OCI-LY7 (cell line): ENCODE results near the gene TRIM10. TPM values are rescaled to one million over a fixed set of nuclear protein-coding genes. Genes with fewer than 3 reads are reported as not detected.

Source experiments
- BruUV-seq: library from RNA; stranded (reverse); fragments of 400-500 nt; replicated peaks from 2 replicates; lab custom pipeline; 2021; lab: Mats Ljungman, UMichigan
- CTCF ChIA-PET: fragments of 300-600 bp; sonication (Branson Sonifier 250); formaldehyde crosslinking; loops from one replicate; lab custom pipeline; 2022; ENCODE audit warnings: antibody characterized with exemption; ENCODE audit not compliant: unreplicated experiment; lab: Charles Lee
- POLR2A ChIA-PET: fragments of 300-600 bp; sonication (Branson Sonifier 250); formaldehyde crosslinking; loops from one replicate; lab custom pipeline; 2022; ENCODE audit warnings: antibody characterized with exemption; lab: Charles Lee
- DNase-seq: peaks from one replicate; pipeline ENCODE4 v3.0.0-alpha.2; 2015; ENCODE audit warnings: low spot score
- H2AFZ ChIP-seq: fragments of 200-600 bp; sonication (generic), shearing (Covaris generic); 2 replicates; pipeline ENCODE4 v1.6.1; 2014; ENCODE audit warnings: mild to moderate bottlenecking, antibody characterized with exemption, low read length, moderate library complexity
- H3K27ac ChIP-seq: fragments of 200-600 bp; sonication (generic); 2 replicates; pipeline ENCODE4 v1.5.1; 2014; ENCODE audit warnings: mixed run types, low read depth, mild to moderate bottlenecking, moderate library complexity, low read length, inconsistent platforms; ENCODE audit not compliant: poor library complexity, severe bottlenecking
- H3K36me3 ChIP-seq: fragments of 200-600 bp; sonication (generic); 2 replicates; pipeline ENCODE4 v1.6.1; 2014; ENCODE audit warnings: mild to moderate bottlenecking, antibody characterized with exemption, low read length, moderate library complexity, mixed read lengths; ENCODE audit not compliant: insufficient read depth
- H3K4me1 ChIP-seq: fragments of 200-600 bp; sonication (generic); 2 replicates; pipeline ENCODE4 v1.5.1; 2014; ENCODE audit warnings: mild to moderate bottlenecking, low read length; ENCODE audit not compliant: insufficient read depth, poor library complexity, severe bottlenecking
- H3K4me2 ChIP-seq: fragments of 200-600 bp; sonication (generic); 2 replicates; pipeline ENCODE4 v1.6.1; 2014; ENCODE audit warnings: mild to moderate bottlenecking, low read length
- H3K4me3 ChIP-seq: fragments of 200-600 bp; sonication (generic); 2 replicates; pipeline ENCODE4 v1.5.1; 2014; ENCODE audit warnings: mild to moderate bottlenecking, low read depth, low read length; ENCODE audit not compliant: poor library complexity, severe bottlenecking
- H3K79me2 ChIP-seq: fragments of 200-600 bp; sonication (generic); 2 replicates; pipeline ENCODE4 v1.6.1; 2016; ENCODE audit warnings: low read depth, mild to moderate bottlenecking, low read length, moderate library complexity, mixed read lengths; ENCODE audit not compliant: insufficient read depth
- H3K9me2 ChIP-seq: fragments of 200-600 bp; sonication (generic); 2 replicates; pipeline ENCODE4 v1.6.1; 2016; ENCODE audit warnings: mild to moderate bottlenecking, low read length, mixed read lengths; ENCODE audit not compliant: insufficient read depth
- H3K9me3 ChIP-seq: fragments of 200-600 bp; sonication (generic); 2 replicates; pipeline ENCODE4 v1.6.1; 2014; ENCODE audit warnings: mild to moderate bottlenecking, mixed run types, low read length, mixed read lengths
- H4K20me1 ChIP-seq: fragments of 200-600 bp; sonication (generic); 2 replicates; pipeline ENCODE4 v1.6.1; 2014; ENCODE audit warnings: mild to moderate bottlenecking, antibody characterized with exemption, low read length, moderate library complexity, mixed read lengths; ENCODE audit not compliant: insufficient read depth
- EZH2phosphoT487 ChIP-seq: fragments of 200-600 bp; sonication (generic); IDR thresholded peaks from 2 replicates; pipeline ENCODE4 v1.6.1; 2018; ENCODE audit warnings: low read depth, borderline replicate concordance, mild to moderate bottlenecking, mixed run types, antibody characterized with exemption, low read length, moderate library complexity, mixed read lengths
- intact Hi-C: fragments of 100-400 bp; cut with micrococcal nuclease; formaldehyde crosslinking; loops from one replicate; pipeline ENCODE4 v1.10.0; 2022; ENCODE audit not compliant: unreplicated experiment
- small RNA-seq: library from RNA; depleted of rRNA; stranded (forward); fragments of <200 nt; gene quantifications from one replicate; pipeline ENCODE3, GENCODE V24; 2014
- total RNA-seq, 2 experiments: library from RNA; depleted of rRNA in 1 of 2; stranded (reverse); fragments of >200 nt in 1 of 2; shearing (Covaris generic) in 1 of 2; gene quantifications; 2 replicates each; pipeline ENCODE4 v1.2.3, GENCODE V29; 2014 to 2022
- TF ChIP-seq, protein P1 (sequence below): fragments of 200-600 bp; sonication (generic); conservative IDR thresholded peaks from 2 replicates; pipeline ENCODE4 v1.5.1; 2014; ENCODE audit warnings: mild to moderate bottlenecking, antibody characterized with exemption, low read length, moderate library complexity, mixed read lengths

TRIM10 gene
- total RNA-seq, 2 experiments from 2014 or later, result not detected

DNA sequence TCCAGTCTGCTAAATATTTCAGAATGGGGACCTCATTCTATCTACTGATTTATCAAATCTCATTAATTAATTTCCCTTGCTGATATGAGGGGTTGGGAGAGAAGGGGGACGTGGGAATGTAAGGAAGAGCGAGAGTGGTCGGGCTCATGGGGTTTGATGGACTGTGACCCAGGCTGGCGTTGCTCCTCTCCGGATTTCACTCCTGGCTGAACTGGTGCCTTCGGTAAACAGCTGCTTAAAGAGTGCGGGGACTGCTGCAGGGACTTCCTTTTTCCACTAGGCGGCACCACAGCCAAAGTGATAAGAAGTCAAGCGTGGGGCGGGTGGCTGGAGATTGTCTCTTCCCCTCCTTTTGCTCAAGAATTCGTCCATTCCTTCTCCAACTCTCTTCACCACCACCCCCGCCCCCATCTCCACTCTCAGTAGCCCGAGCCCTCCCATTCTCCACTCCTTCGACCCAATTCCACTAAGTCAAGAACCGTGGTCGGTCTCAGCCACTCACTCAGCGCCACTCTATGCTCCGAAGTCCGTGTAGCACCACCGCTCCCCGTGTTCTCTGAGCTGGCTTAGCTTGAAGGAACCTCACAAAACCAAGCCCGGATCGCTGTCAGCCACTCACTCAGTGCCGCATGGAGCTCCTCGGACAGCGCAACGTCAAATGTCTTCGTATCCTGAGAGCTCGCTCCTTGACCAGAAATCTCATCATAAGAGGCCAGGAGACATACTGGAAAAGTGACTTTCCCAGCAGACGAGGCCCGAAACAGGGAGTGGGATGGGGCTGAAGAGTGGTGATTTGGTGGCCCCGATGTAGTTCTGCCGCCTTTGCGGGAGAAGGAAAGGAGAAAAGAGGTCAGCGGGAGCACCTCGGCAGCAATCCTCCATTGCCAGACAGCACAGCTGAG, 57.8 kb downstream of the TRIM10 start:
- Histone ChIP-seq H3K4me2 (peak overlapping the region; percentile 60; the same call in 1 of the 2 replicates), H4K20me1 (no peaks in the 10 kb centered on the region), H3K9me2 (no peaks in the 10 kb centered on the region), H3K9me3 (no peaks in the 10 kb centered on the region), H3K79me2 (no peaks in the 10 kb centered on the region), H3K4me1 (peaks cover 16% of the 10 kb centered on the region), H3K27ac (no peak overlapping the region), H3K36me3 (no peaks in the 10 kb centered on the region), H3K4me3 (no peak overlapping the region), H2AFZ (peak overlapping the region; percentile 33; the same call in 1 of the 2 replicates)
- intact Hi-C loops, result loop anchor here (1.0 to 2.0 kb wide), 3 partner anchors 28 to 294 kb away; no protein-coding TSS in a partner anchor
- CTCF ChIA-PET, result interaction anchor here (0.9 to 1.3 kb wide), 2 partner anchors 29 to 128 kb away, joined by 3 to 4 read pairs; no protein-coding TSS in a partner anchor
- no peak for TF ChIP-seq EZH2phosphoT487
- TF ChIP-seq, protein P1, sequence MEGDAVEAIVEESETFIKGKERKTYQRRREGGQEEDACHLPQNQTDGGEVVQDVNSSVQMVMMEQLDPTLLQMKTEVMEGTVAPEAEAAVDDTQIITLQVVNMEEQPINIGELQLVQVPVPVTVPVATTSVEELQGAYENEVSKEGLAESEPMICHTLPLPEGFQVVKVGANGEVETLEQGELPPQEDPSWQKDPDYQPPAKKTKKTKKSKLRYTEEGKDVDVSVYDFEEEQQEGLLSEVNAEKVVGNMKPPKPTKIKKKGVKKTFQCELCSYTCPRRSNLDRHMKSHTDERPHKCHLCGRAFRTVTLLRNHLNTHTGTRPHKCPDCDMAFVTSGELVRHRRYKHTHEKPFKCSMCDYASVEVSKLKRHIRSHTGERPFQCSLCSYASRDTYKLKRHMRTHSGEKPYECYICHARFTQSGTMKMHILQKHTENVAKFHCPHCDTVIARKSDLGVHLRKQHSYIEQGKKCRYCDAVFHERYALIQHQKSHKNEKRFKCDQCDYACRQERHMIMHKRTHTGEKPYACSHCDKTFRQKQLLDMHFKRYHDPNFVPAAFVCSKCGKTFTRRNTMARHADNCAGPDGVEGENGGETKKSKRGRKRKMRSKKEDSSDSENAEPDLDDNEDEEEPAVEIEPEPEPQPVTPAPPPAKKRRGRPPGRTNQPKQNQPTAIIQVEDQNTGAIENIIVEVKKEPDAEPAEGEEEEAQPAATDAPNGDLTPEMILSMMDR, result peak; percentile 87
- POLR2A ChIA-PET, result interaction anchor here (0.9 kb wide), 1 partner anchor 29 kb away, joined by 3 read pairs; no protein-coding TSS in a partner anchor
- peak; percentile 81 for DNase-seq
- BruUV-seq, result no TSS peak

DNA sequence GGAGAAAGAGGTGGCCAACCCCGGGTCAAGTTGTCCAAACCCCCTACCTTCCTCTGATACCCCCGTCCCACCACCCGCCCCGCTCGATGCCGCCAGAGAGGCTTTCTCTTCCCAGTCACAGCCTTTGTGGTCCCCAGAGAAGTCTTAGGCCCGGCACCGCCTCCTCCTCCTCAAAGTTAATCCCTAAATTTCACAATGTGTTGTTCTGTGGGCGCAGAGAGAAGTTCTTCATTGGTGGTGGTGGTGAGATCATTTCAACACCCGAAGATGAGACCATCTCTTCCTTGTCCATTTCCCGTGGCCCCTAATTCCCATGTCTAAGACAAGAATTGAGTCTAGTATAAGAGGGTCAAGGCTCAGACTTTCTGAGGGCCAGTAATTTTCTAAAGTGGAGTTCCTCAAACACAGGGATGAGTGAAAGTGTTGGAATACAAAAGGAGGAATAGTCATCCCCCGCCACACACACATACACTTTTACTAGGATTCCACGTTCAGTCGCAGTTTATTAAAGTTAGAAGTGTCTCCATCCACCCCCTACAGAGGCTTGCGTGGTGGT, 58.5 kb downstream of the TRIM10 start:
- no TSS peak for BruUV-seq
- POLR2A ChIA-PET, result interaction anchor here (1.4 kb wide), 1 partner anchor 36 kb away, joined by 3 read pairs; the partner anchor contains the start of gene PPP1R11

More for the DNA sequence above, 58.5 kb downstream of the TRIM10 start:
- no peak for DNase-seq
- H3K9me2 ChIP-seq, result no peaks in the 10 kb centered on the region
- no peak for TF ChIP-seq EZH2phosphoT487
- TF ChIP-seq, protein P1, result no peak
- no peaks in the 10 kb centered on the region for H3K9me3 ChIP-seq
- no peaks in the 10 kb centered on the region for H3K79me2 ChIP-seq
- H2AFZ ChIP-seq, result peak overlapping the region; percentile 33; the same call in 1 of the 2 replicates
- intact Hi-C loops, result loop anchor here (2.0 kb wide), 1 partner anchor 68 kb away; no protein-coding TSS in a partner anchor
- H4K20me1 ChIP-seq, result no peaks in the 10 kb centered on the region
- H3K4me2 ChIP-seq, result peak overlapping the region; percentile 60; the same call in 1 of the 2 replicates
- H3K4me1 ChIP-seq, result peaks cover 16% of the 10 kb centered on the region
- CTCF ChIA-PET, result interaction anchor here (1.3 kb wide), 1 partner anchor 129 kb away, joined by 4 read pairs; no protein-coding TSS in a partner anchor
- H3K36me3 ChIP-seq, result no peaks in the 10 kb centered on the region
- no peak overlapping the region for H3K27ac ChIP-seq
- no peak overlapping the region for H3K4me3 ChIP-seq

Small RNAs within 50 kb of the gene (small RNA-seq; reads per million reads assigned to genes)
- gene RF00554, result not detected

Other genes with a start within 250 kb of the TRIM10 start
- gene HLA-A, start 218.7 kb downstream of the TRIM10 start, total RNA-seq (2014; rRNA removed; shearing (Covaris generic)), result 672 and 804 TPM in 2 replicates
- 393 and 415 TPM in 2 replicates for gene HLA-A, start 218.7 kb downstream of the TRIM10 start, total RNA-seq (2022)
- gene POLR1H, start 99.9 kb downstream of the TRIM10 start, total RNA-seq (2014; rRNA removed; shearing (Covaris generic)), result 60.5 and 67.5 TPM in 2 replicates
- 39.3 and 43.1 TPM in 2 replicates for gene POLR1H, start 99.9 kb downstream of the TRIM10 start, total RNA-seq (2022)
- 30.6 and 35.6 TPM in 2 replicates for gene PPP1R11, start 94.0 kb downstream of the TRIM10 start, total RNA-seq (2014; rRNA removed; shearing (Covaris generic))
- gene PPP1R11, start 94.0 kb downstream of the TRIM10 start, total RNA-seq (2022), result 36.5 and 40.1 TPM in 2 replicates
- gene RNF39, start 85.4 kb downstream of the TRIM10 start, total RNA-seq (2014; rRNA removed; shearing (Covaris generic)), result not detected in 2 replicates
- not detected in 2 replicates for gene RNF39, start 85.4 kb downstream of the TRIM10 start, total RNA-seq (2022)
- not detected in 2 replicates for gene TRIM31, start 48.1 kb downstream of the TRIM10 start, total RNA-seq (2014; rRNA removed; shearing (Covaris generic))
- gene TRIM31, start 48.1 kb downstream of the TRIM10 start, total RNA-seq (2022), result not detected in 2 replicates
- gene TRIM40, start 25.1 kb downstream of the TRIM10 start, total RNA-seq (2014; rRNA removed; shearing (Covaris generic)), result not detected in 2 replicates
- not detected in 2 replicates for gene TRIM40, start 25.1 kb downstream of the TRIM10 start, total RNA-seq (2022)
- gene TRIM15, start 2.3 kb upstream of the TRIM10 start, total RNA-seq (2014; rRNA removed; shearing (Covaris generic)), result not detected in 2 replicates
- gene TRIM15, start 2.3 kb upstream of the TRIM10 start, total RNA-seq (2022), result not detected in 2 replicates
- 53.2 and 55.0 TPM in 2 replicates for gene TRIM26, start 52.2 kb upstream of the TRIM10 start, total RNA-seq (2014; rRNA removed; shearing (Covaris generic))
- 53.3 and 55.5 TPM in 2 replicates for gene TRIM26, start 52.2 kb upstream of the TRIM10 start, total RNA-seq (2022)
- gene TRIM39, start 165.7 kb upstream of the TRIM10 start, total RNA-seq (2014; rRNA removed; shearing (Covaris generic)), result 10.9 and 11.4 TPM in 2 replicates
- 13.8 and 17.0 TPM in 2 replicates for gene TRIM39, start 165.7 kb upstream of the TRIM10 start, total RNA-seq (2022)
- gene RPP21, start 183.9 kb upstream of the TRIM10 start, total RNA-seq (2014; rRNA removed; shearing (Covaris generic)), result 77.3 and 88.1 TPM in 2 replicates
- gene RPP21, start 183.9 kb upstream of the TRIM10 start, total RNA-seq (2022), result 50.4 and 51.4 TPM in 2 replicates